ENCODE measurements around the gene TFCP2. TPM values are rescaled to one million over a fixed set of nuclear protein-coding genes. Genes with fewer than 3 reads are reported as not detected.

Gene TFCP2
- total RNA-seq, 1 donor from 2014 or later = 14.6 TPM

DNA sequence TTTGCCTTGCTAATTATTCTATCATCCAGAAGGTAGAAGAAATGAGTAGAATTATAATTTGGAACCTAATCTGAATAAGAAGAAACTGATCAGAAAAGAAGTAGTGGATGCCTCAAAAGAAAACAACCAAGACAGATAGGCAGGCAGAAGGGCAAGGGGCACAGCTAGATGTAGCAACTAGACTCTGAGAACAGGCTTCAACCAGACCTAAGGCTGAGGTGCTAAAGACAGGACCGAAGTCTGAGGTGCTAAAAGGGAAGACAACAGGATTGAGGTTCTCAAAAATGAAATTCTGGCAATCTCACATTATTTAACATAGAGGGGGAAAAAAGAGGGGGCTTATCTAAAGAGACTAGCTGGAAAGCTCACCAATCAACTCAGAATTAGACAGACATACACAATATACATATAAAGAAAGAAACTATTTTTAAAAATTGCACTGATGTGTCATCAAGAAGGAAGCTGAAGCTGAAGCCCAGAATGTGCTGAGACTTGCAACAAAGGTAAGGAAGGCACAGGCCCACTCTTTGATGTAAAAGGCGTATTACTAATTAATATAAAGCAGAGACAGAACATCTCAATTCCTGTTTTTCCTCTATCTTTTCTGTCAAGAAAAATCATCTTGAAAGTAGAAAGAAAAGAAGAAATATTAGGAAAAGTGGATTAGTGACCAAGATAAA lies 45.7 kb downstream of the TFCP2 start:
- Histone ChIP-seq H3K9me3 (ENCODE audit: control insufficient read depth in 3 of 3, low read length in 3 of 3) (no peaks in the 10 kb centered on the region), H3K4me3 (ENCODE audit: low read length in 3 of 3) (no peak overlapping the region), H3K27me3 (ENCODE audit: control insufficient read depth in 3 of 3, insufficient read depth in 3 of 3, low read length in 3 of 3) (no peaks in the 10 kb centered on the region), H3K9ac (ENCODE audit: low read depth in 1 of 3, low read length in 3 of 3) (no peak overlapping the region), H3K27ac (ENCODE audit: low read depth, low read length) (no peak overlapping the region), H3K4me1 (ENCODE audit: control insufficient read depth in 3 of 3, insufficient read depth in 3 of 3, low read length in 3 of 3) (peaks cover 0 to 7% (median 5%) of the 10 kb centered on the region in 3 donors), H3K36me3 (ENCODE audit: control insufficient read depth in 3 of 3, insufficient read depth in 3 of 3, low read length in 3 of 3) (peaks cover 0 to 8% (median 5%) of the 10 kb centered on the region in 3 donors)

DNA sequence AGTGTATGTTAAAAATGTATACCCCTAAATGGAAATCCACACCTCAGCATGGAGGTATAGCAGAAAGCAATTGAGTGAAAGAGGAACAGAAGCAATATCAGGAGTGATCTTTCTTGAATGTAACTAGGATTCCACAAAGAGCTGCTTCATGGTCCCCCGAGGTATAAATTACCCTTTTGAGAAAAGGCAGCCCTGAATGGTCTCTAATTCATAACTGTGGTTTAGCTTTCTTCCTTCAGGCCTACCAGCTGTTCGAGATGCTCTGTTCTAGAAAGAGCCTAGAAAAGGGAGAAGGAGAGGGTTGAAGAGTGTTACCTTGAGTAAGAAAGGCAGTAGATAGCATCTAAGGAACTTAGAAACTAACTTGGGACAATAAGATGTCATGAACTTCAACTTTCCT lies 46.6 kb downstream of the TFCP2 start:
- Histone ChIP-seq H3K9me3 (ENCODE audit: control insufficient read depth in 3 of 3, low read length in 3 of 3) (no peaks in the 10 kb centered on the region), H3K36me3 (ENCODE audit: control insufficient read depth in 3 of 3, insufficient read depth in 3 of 3, low read length in 3 of 3) (peaks cover 0 to 8% (median 5%) of the 10 kb centered on the region in 3 donors), H3K27ac (ENCODE audit: low read depth, low read length) (no peak overlapping the region), H3K4me1 (ENCODE audit: control insufficient read depth in 3 of 3, insufficient read depth in 3 of 3, low read length in 3 of 3) (peaks cover 0 to 7% (median 5%) of the 10 kb centered on the region in 3 donors), H3K27me3 (ENCODE audit: control insufficient read depth in 3 of 3, insufficient read depth in 3 of 3, low read length in 3 of 3) (no peaks in the 10 kb centered on the region), H3K4me3 (ENCODE audit: low read length in 3 of 3) (no peak overlapping the region), H3K9ac (ENCODE audit: low read depth in 1 of 3, low read length in 3 of 3) (no peak overlapping the region)

DNA sequence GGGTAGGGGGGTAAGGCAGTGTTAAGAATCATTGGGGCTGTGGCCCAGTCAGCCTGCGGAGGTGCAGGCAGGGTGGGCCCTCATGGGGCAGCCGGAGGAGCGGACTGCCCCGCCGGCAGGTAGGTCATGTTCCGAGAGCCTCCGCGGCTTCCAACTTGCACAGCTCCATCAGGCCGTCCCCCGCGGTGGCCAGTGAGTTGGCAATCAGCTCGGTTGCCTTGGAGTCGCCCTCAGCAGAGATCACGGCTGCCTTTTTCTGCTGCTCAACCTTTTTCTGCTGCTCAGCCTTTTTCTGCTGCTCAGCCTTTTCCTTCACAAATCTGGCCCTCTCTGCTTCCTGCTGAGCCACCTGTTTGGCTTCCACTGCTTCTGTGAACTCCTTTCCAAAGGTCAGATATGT lies 48.4 kb downstream of the TFCP2 start:
- no peak overlapping the region for H3K9ac ChIP-seq (ENCODE audit: low read depth in 1 of 3, low read length in 3 of 3)

DNA sequence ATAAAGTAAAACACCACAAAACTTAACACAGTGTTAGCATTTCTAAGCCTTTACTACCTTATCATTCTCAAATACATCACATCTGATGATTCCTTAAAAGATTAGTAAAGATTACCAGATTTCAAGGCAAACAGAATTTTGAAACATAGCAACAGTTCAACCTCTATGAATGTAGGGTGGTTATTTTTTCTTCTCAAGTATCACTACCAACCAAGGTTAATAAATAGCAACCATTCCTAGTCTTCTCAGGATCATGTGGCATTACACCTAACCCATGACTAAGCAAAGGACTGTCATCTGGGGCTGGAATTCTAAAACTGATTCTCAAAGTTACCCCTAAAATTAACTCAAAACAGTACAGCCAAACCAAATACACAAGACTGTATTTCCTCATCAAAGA lies 50.1 kb downstream of the TFCP2 start:
- Histone ChIP-seq H3K9ac (ENCODE audit: low read depth in 1 of 3, low read length in 3 of 3) (no peak overlapping the region), H3K36me3 (ENCODE audit: control insufficient read depth in 3 of 3, insufficient read depth in 3 of 3, low read length in 3 of 3) (peaks cover 0 to 10% (median 5%) of the 10 kb centered on the region in 3 donors), H3K27me3 (ENCODE audit: control insufficient read depth in 3 of 3, insufficient read depth in 3 of 3, low read length in 3 of 3) (no peaks in the 10 kb centered on the region), H3K4me1 (ENCODE audit: control insufficient read depth in 3 of 3, insufficient read depth in 3 of 3, low read length in 3 of 3) (peaks cover 0 to 7% (median 5%) of the 10 kb centered on the region in 3 donors), H3K4me3 (ENCODE audit: low read length in 3 of 3) (no peak overlapping the region), H3K9me3 (ENCODE audit: control insufficient read depth in 3 of 3, low read length in 3 of 3) (no peaks in the 10 kb centered on the region), H3K27ac (ENCODE audit: low read depth, low read length) (peak overlapping the region; percentile 75)

More for the DNA sequence above, 48.4 kb downstream of the TFCP2 start:
- Histone ChIP-seq H3K4me3 (ENCODE audit: low read length in 3 of 3) (no peak overlapping the region), H3K36me3 (ENCODE audit: control insufficient read depth in 3 of 3, insufficient read depth in 3 of 3, low read length in 3 of 3) (peaks cover 0 to 8% (median 5%) of the 10 kb centered on the region in 3 donors), H3K4me1 (ENCODE audit: control insufficient read depth in 3 of 3, insufficient read depth in 3 of 3, low read length in 3 of 3) (peaks cover 0 to 7% (median 5%) of the 10 kb centered on the region in 3 donors), H3K9me3 (ENCODE audit: control insufficient read depth in 3 of 3, low read length in 3 of 3) (no peaks in the 10 kb centered on the region), H3K27ac (ENCODE audit: low read depth, low read length) (no peak overlapping the region), H3K27me3 (ENCODE audit: control insufficient read depth in 3 of 3, insufficient read depth in 3 of 3, low read length in 3 of 3) (no peaks in the 10 kb centered on the region)

DNA sequence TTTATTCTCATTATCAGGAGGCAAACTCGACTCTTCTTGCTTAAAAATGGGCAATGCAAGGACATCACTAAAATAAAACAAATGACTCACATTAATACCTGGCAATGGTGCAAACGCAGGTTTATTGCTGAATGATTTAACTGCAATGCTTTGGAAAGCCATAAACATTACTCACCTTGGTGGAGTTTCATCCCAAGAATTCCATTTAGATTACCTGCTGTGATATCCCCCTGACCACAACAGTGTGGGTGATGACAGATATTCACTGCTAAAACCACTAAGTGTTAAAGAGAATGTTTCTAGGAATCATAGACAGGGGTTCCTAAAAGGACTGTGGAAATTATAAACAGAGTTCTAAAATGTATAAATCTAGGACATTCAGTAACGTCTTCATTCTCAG lies 54.2 kb downstream of the TFCP2 start:
- H3K27ac ChIP-seq (ENCODE audit: low read depth, low read length) = no peak overlapping the region
- no peak overlapping the region for H3K9ac ChIP-seq (ENCODE audit: low read depth in 1 of 3, low read length in 3 of 3)
- H3K4me3 ChIP-seq (ENCODE audit: low read length in 3 of 3) = no peak overlapping the region
- peaks cover 0 to 18% (median 17%) of the 10 kb centered on the region in 3 donors for H3K36me3 ChIP-seq (ENCODE audit: control insufficient read depth in 3 of 3, insufficient read depth in 3 of 3, low read length in 3 of 3)
- H3K4me1 ChIP-seq (ENCODE audit: control insufficient read depth in 3 of 3, insufficient read depth in 3 of 3, low read length in 3 of 3) = peaks cover 0 to 5% (median 0%) of the 10 kb centered on the region in 3 donors
- H3K27me3 ChIP-seq (ENCODE audit: control insufficient read depth in 3 of 3, insufficient read depth in 3 of 3, low read length in 3 of 3) = no peaks in the 10 kb centered on the region
- no peaks in the 10 kb centered on the region for H3K9me3 ChIP-seq (ENCODE audit: control insufficient read depth in 3 of 3, low read length in 3 of 3)

DNA sequence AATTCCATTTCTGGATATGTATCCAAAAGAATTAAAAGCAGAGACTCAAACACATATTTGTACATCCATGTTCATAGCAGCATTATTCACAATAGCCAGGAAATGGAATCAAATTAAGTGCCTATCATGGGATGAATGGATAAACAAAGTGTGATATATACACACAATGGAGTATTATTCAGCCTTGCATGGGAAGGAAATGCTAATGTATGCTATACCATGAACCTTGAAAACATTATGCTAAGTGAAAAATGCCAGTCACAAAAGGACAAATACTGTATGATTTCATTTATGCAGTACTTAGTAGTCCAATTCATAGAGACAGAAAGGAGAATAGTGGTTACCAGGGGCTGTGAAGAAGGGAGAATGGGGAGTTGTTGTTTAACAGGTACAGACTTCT lies 57.4 kb downstream of the TFCP2 start:
- Histone ChIP-seq H3K9ac (ENCODE audit: low read depth in 1 of 3, low read length in 3 of 3) (no peak overlapping the region), H3K4me3 (ENCODE audit: low read length in 3 of 3) (no peak overlapping the region), H3K27me3 (ENCODE audit: control insufficient read depth in 3 of 3, insufficient read depth in 3 of 3, low read length in 3 of 3) (no peaks in the 10 kb centered on the region), H3K4me1 (ENCODE audit: control insufficient read depth in 3 of 3, insufficient read depth in 3 of 3, low read length in 3 of 3) (no peaks in the 10 kb centered on the region), H3K36me3 (ENCODE audit: control insufficient read depth in 3 of 3, insufficient read depth in 3 of 3, low read length in 3 of 3) (peaks cover 4 to 28% (median 26%) of the 10 kb centered on the region in 3 donors), H3K27ac (ENCODE audit: low read depth, low read length) (no peak overlapping the region), H3K9me3 (ENCODE audit: control insufficient read depth in 3 of 3, low read length in 3 of 3) (no peaks in the 10 kb centered on the region)

DNA sequence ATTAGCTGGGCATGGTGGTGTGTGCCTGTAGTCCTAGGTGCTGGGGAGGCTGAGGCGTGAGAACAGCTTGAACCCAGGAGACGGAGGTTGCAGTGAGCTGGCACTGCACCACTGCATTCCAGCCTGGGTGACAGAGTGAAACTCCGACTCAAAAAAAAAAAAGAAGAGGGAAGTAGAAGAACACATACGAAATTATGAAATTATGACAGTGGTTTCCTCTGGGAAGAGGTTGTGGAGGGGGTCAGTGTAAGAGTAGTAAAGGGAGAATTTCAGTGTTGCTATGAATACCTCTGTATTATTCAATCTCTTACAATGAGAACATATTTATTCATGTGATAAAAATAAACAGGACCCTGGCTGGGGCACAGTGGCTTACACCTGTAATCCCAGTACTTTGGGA lies 64.8 kb downstream of the TFCP2 start:
- H3K4me3 ChIP-seq (ENCODE audit: low read length in 3 of 3) = no peak overlapping the region
- H3K27ac ChIP-seq (ENCODE audit: low read depth, low read length) = no peak overlapping the region
- no peak overlapping the region for H3K9ac ChIP-seq (ENCODE audit: low read depth in 1 of 3, low read length in 3 of 3)
- H3K27me3 ChIP-seq (ENCODE audit: control insufficient read depth in 3 of 3, insufficient read depth in 3 of 3, low read length in 3 of 3) = no peaks in the 10 kb centered on the region
- no peaks in the 10 kb centered on the region for H3K9me3 ChIP-seq (ENCODE audit: control insufficient read depth in 3 of 3, low read length in 3 of 3)
- H3K4me1 ChIP-seq (ENCODE audit: control insufficient read depth in 3 of 3, insufficient read depth in 3 of 3, low read length in 3 of 3) = no peaks in the 10 kb centered on the region
- peaks cover 14 to 49% (median 42%) of the 10 kb centered on the region in 3 donors for H3K36me3 ChIP-seq (ENCODE audit: control insufficient read depth in 3 of 3, insufficient read depth in 3 of 3, low read length in 3 of 3)

DNA sequence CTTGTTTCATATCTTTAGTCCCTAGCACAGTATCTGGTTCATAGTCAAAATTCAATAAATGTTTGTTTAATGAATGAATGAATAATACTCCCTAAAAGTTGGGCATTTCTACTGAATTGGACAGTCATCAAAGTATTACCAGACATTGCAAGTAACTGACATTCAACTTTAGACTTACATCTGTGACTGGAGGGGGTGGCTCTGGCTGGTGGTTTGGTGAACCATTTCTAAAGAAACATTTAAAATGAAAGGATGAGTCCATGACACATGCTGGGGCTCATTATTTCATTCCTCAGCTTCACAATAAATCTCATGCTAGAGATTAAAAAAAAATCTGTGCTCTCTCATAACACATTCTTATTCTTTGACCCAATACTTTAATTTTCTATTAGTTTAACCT lies 69.0 kb downstream of the TFCP2 start:
- no peak overlapping the region for H3K27ac ChIP-seq (ENCODE audit: low read depth, low read length)
- no peaks in the 10 kb centered on the region for H3K9me3 ChIP-seq (ENCODE audit: control insufficient read depth in 3 of 3, low read length in 3 of 3)
- peaks cover 24 to 68% (median 63%) of the 10 kb centered on the region in 3 donors for H3K36me3 ChIP-seq (ENCODE audit: control insufficient read depth in 3 of 3, insufficient read depth in 3 of 3, low read length in 3 of 3)
- H3K4me1 ChIP-seq (ENCODE audit: control insufficient read depth in 3 of 3, insufficient read depth in 3 of 3, low read length in 3 of 3) = no peaks in the 10 kb centered on the region
- no peaks in the 10 kb centered on the region for H3K27me3 ChIP-seq (ENCODE audit: control insufficient read depth in 3 of 3, insufficient read depth in 3 of 3, low read length in 3 of 3)
- no peak overlapping the region for H3K9ac ChIP-seq (ENCODE audit: low read depth in 1 of 3, low read length in 3 of 3)
- H3K4me3 ChIP-seq (ENCODE audit: low read length in 3 of 3) = no peak overlapping the region

DNA sequence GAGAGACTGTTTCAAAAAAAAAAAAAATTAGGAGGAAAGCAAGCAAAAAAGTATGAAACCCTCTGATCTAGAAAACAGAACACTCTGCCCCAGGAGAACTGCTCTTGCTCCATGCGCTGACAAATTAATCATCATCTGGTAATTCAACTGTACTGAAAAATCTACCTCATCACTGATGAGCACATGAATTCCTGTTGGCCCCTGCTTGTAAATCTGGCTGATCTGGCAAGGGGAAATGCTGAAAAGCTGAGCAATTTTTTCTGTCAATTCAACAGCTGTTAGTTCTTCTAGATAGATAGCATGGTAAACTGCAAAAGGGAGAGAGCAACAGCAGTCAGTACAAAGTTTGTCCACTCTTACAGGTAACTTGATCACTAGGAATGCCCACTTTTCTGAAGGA lies 74.3 kb downstream of the TFCP2 start:
- Histone ChIP-seq H3K36me3 (ENCODE audit: control insufficient read depth in 3 of 3, insufficient read depth in 3 of 3, low read length in 3 of 3) (peaks cover 30 to 73% (median 71%) of the 10 kb centered on the region in 3 donors), H3K9me3 (ENCODE audit: control insufficient read depth in 3 of 3, low read length in 3 of 3) (no peaks in the 10 kb centered on the region), H3K4me1 (ENCODE audit: control insufficient read depth in 3 of 3, insufficient read depth in 3 of 3, low read length in 3 of 3) (peaks cover 0 to 3% (median 0%) of the 10 kb centered on the region in 3 donors), H3K27me3 (ENCODE audit: control insufficient read depth in 3 of 3, insufficient read depth in 3 of 3, low read length in 3 of 3) (no peaks in the 10 kb centered on the region), H3K9ac (ENCODE audit: low read depth in 1 of 3, low read length in 3 of 3) (no peak overlapping the region), H3K4me3 (ENCODE audit: low read length in 3 of 3) (no peak overlapping the region), H3K27ac (ENCODE audit: low read depth, low read length) (no peak overlapping the region)

DNA sequence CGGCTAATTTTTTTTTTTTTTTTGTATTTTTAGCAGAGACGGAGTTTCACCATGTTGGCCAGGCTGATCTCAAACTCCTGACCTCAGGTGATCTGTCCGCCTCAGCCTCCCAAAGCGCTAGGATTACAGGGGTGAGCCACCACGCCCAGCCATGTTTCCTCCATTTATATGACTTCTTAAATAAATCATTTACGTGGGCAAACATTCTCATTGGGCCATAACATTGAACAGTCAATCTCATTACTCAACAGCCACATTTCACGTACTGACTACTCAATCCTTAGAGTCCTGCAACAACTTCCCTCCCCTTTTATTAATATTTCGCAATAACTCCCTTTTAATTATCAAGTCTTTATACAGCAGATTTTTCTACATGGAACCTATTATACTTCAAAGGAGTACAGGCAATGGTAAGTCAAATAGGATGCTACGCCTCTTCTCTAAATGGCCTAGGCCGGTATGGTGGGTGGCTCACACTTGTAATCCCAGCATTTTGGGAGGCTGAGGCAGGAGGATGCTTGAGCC lies 82.2 kb downstream of the TFCP2 start:
- peaks cover 10 to 21% (median 18%) of the 10 kb centered on the region in 3 donors for H3K36me3 ChIP-seq (ENCODE audit: control insufficient read depth in 3 of 3, insufficient read depth in 3 of 3, low read length in 3 of 3)
- no peak overlapping the region for H3K4me3 ChIP-seq (ENCODE audit: low read length in 3 of 3)
- no peaks in the 10 kb centered on the region for H3K27me3 ChIP-seq (ENCODE audit: control insufficient read depth in 3 of 3, insufficient read depth in 3 of 3, low read length in 3 of 3)
- no peak overlapping the region for H3K9ac ChIP-seq (ENCODE audit: low read depth in 1 of 3, low read length in 3 of 3)
- no peak overlapping the region for H3K27ac ChIP-seq (ENCODE audit: low read depth, low read length)
- peaks cover 0 to 3% (median 0%) of the 10 kb centered on the region in 3 donors for H3K4me1 ChIP-seq (ENCODE audit: control insufficient read depth in 3 of 3, insufficient read depth in 3 of 3, low read length in 3 of 3)
- H3K9me3 ChIP-seq (ENCODE audit: control insufficient read depth in 3 of 3, low read length in 3 of 3) = no peaks in the 10 kb centered on the region
